NOMO-1 treated with DMSO at 0.1 percent for 48 hours (cell line): ENCODE measurements around the gene EDA2R.
A peak's percentile ranks its signal among the peaks of the same experiment; 100 is the strongest.

Experiments used
- DNase-seq: peaks from one replicate; lab custom pipeline; 2025; ENCODE audit not compliant: unreplicated experiment; lab: John Stamatoyannopoulos, UW

Gene EDA2R, protein sequence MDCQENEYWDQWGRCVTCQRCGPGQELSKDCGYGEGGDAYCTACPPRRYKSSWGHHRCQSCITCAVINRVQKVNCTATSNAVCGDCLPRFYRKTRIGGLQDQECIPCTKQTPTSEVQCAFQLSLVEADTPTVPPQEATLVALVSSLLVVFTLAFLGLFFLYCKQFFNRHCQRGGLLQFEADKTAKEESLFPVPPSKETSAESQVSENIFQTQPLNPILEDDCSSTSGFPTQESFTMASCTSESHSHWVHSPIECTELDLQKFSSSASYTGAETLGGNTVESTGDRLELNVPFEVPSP

DNA sequence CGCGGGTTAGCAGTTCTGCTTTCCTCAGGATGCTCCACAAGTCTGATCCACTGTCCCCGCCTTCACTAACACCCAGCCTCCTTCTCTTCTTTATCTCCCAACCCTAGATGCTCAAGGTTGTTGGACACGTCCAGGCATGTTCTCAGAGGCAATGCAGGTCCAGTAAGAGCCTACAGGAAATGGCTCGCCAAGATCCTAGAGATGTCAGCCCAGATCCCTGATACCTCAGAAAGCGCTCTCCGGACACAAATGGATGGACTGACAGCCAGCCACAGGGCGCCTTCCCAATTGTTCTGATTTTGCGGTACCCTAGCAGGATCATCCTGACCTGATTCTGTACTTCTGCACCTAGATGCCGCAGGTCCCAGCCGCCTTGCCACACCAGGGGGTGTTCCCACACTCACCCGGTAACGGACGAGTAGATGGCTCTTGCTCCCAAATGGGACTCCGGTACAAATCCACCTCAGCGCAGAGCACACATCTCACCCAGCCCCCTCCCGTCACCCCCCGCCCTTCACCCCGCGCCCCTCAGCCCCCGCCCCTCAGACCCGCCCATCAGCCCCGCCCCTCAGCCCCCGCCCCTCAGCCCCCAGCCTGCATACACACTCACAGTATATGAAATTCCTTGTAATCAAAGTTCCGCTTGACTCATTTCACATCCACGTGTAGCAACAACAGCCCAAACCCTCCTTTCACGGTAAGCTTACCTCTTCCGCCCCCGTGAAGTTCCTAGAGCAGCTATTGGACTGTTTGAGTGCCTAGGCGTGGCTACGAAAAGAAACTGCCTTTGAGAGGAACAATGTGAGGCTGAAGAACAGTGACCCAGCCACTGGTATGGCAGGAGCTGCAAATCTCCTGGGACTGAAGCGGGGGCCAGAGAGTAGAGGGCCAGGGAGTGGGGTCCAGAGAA, at the start of gene EDA2R:
Gene EDA2R (minus strand): TSS at position 488 of the 910 bp plus-strand sequence. CDS start 23,058 bp downstream, outside the sequence.
- no peak for DNase-seq

- DNase-seq = no peak
Measured at GRCh38 chrX:66684196-66684595, 45.3 kb upstream of the EDA2R start.

GRCh38 chrX:66680451-66680850, 41.6 kb upstream of the EDA2R start:
- no peak for DNase-seq

GRCh38 chrX:66677430-66677829, 38.6 kb upstream of the EDA2R start:
- DNase-seq = no peak

GRCh38 chrX:66676990-66677389, 38.1 kb upstream of the EDA2R start:
- no peak for DNase-seq

GRCh38 chrX:66676413-66676812, 37.5 kb upstream of the EDA2R start:
- DNase-seq = no peak

DNA sequence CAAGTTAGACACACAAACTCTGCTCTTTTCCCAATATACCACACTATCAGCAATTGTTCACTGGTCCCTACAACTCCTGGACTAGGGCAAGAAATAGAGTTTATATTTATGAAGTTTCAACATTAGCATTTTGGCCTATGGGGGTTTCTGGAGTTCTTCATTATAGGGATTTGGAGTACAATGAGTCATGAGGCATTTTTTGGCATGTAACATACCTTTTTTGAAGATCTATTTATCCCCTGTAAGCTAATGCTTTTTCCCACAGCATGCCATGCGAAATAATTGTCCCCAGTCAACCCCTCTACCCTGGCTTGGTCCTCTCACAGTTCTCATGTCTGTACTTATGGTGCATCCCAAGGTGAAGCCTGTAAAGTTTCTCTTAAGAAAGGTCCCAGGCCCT, 36.7 kb upstream of the EDA2R start:
- DNase-seq = no peak

- DNase-seq = no peak
Measured at GRCh38 chrX:66674506-66674905, 35.6 kb upstream of the EDA2R start.

GRCh38 chrX:66672106-66672505, 33.2 kb upstream of the EDA2R start:
- no peak for DNase-seq

GRCh38 chrX:66654411-66654810, 15.5 kb upstream of the EDA2R start:
- no peak for DNase-seq

DNA sequence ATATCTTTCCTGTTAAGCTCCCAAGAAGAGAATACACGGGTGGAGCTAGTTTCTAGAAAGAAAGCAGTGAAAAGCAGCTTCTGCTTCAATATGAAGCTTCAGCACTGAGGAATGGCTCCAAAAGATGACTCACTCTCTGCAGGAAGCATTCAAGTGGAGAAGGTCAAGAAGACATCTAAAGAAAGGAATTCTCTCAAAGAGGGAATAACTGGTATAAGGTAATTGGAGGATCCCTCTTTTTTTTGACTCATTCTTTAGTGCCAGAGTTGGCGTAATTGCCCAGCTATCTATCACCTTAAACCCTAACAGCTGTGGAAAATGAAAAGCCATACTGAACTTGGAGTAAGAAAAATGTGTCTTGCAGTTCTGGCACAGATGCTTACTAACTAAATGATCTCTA, 3.5 kb downstream of the EDA2R start:
- DNase-seq = no peak

DNA sequence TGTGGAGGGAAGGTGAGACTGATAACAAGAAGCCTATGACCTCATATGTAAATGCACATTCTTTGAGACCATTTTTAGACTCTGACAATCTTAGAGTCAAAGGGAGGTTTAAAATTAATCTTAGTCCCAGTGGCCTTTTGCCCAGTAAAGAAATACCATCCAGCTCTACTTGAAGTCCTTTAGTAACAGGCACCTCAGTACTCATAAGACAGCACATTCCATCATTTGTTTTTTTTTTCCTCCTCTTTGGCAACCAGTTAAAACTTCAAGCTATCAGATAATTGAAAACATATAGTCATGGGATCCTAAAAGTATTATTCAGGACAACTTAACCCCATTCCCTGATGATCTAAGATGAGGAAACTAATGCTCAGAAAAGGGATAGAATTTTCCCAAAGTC, 4.6 kb downstream of the EDA2R start:
- DNase-seq = no peak

- DNase-seq = no peak
Measured at GRCh38 chrX:66633541-66633940, 5.3 kb downstream of the EDA2R start.

GRCh38 chrX:66632981-66633380, 5.9 kb downstream of the EDA2R start:
- DNase-seq = no peak

- no peak for DNase-seq
Measured at GRCh38 chrX:66632473-66632872, 6.4 kb downstream of the EDA2R start.

GRCh38 chrX:66625525-66625924, 13.4 kb downstream of the EDA2R start:
- DNase-seq = no peak

GRCh38 chrX:66622209-66622608, 16.7 kb downstream of the EDA2R start:
- no peak for DNase-seq

GRCh38 chrX:66616944-66617343, 21.9 kb downstream of the EDA2R start:
- no peak for DNase-seq

GRCh38 chrX:66602381-66602938, 36.4 kb downstream of the EDA2R start:
- no peak for DNase-seq

DNA sequence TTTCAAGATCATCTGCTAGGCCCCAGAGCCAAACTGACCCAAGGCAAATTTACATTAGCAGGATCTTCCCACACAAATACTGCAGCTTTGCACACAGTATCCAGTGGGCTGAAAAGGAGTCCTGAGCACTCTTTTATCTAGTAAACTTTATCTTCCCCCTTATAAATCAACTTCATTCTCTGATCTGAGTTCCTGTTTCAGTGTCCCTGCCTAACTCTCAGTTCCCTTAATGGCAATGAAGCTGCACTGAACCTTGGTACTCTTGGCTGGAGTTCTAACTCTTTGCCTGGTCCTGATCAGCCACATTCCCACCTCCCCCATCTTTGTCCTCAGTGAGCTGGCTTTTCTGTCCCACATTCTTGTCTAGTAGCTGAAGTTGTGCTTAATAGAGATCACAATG, 37.4 kb downstream of the EDA2R start:
- peak; percentile 3 for DNase-seq

- DNase-seq = no peak
Measured at GRCh38 chrX:66579219-66579618, 59.7 kb downstream of the EDA2R start.

DNA sequence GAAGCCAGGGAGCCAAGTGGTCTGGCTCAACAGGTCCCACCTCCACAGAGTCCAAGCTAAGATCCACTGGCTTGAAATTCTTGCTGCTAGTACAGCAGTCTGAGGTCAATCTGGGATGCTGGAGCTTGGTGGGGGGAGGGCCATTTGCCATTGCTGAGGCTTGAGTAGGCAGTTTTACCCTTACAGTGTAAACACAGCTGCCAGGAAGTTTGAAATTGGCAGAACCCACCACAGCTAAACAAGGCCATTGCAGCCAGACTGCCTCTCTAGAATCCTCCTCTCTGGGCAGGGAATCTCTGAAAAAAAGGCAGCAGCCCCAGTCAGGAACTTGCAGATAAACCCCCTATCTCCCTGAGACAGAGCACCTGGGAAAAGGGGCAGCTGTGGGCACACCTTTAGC, 84.9 kb downstream of the EDA2R start:
- DNase-seq = no peak
